ENCODE measurements around the gene ZIC2.

Gene ZIC2

DNA sequence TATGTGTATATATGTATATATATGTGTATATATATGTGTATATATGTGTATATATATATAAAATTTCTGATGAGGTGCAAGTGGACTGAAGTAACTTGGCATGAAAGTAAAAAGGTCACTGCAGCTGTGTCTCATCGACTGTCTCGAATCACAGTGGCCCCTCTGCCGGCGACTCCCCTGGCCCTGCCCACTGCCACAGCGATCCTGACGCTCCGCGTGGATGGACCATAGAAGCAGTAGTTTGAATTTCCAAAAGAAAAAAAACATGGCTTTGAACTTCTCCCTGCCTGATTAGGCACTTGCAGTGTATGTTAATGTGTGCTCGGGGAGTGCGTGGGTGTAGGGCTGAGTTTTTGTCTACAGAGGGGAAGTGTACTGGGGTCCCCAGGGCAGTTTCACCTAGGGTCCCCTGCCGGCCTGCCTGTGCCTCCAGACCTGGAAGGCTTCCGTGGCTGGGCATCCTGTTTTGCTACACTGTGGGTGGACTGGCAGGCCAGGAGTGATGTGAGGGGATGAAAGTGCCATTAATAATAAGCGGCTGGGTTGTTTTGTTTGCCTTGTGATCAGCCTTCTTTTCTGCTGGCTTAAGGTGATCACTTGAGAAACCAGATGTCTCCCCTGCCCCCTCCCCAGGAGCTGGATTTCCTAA is 20.8 kb upstream of the ZIC2 start:
- no peak for DNase-seq

- DNase-seq = no peak
Measured at GRCh38 chr13:99961636-99962035, 19.9 kb upstream of the ZIC2 start.

DNA sequence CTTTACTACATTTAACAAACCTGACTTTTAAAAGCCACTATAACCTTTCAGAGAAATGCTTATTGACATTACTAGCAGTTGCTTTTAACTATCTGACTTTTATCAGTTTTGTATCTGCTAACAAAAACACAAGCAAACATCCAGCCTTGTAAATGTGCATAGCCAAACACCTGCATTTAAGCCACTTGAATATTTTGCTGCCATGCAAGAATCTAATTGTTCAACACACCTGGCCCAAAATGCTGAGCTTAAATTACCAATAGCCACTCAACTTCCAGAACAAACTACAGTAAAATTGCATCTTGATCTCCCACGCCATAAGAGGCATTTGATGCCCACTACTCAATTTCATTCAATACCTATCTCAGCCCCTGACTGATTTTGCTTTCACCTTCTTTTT is 19.3 kb upstream of the ZIC2 start:
- no peak for DNase-seq

GRCh38 chr13:99963816-99964339 is 17.7 kb upstream of the ZIC2 start:
- no peak for DNase-seq

GRCh38 chr13:99965329-99966000 is 16.1 kb upstream of the ZIC2 start:
- DNase-seq = no peak

- no peak for DNase-seq
Measured at GRCh38 chr13:99966064-99966805, 15.3 kb upstream of the ZIC2 start.

GRCh38 chr13:99967498-99967868 is 14.1 kb upstream of the ZIC2 start:
- no peak for DNase-seq

- DNase-seq = no peak
Measured at GRCh38 chr13:99967869-99968520, 13.6 kb upstream of the ZIC2 start.

DNA sequence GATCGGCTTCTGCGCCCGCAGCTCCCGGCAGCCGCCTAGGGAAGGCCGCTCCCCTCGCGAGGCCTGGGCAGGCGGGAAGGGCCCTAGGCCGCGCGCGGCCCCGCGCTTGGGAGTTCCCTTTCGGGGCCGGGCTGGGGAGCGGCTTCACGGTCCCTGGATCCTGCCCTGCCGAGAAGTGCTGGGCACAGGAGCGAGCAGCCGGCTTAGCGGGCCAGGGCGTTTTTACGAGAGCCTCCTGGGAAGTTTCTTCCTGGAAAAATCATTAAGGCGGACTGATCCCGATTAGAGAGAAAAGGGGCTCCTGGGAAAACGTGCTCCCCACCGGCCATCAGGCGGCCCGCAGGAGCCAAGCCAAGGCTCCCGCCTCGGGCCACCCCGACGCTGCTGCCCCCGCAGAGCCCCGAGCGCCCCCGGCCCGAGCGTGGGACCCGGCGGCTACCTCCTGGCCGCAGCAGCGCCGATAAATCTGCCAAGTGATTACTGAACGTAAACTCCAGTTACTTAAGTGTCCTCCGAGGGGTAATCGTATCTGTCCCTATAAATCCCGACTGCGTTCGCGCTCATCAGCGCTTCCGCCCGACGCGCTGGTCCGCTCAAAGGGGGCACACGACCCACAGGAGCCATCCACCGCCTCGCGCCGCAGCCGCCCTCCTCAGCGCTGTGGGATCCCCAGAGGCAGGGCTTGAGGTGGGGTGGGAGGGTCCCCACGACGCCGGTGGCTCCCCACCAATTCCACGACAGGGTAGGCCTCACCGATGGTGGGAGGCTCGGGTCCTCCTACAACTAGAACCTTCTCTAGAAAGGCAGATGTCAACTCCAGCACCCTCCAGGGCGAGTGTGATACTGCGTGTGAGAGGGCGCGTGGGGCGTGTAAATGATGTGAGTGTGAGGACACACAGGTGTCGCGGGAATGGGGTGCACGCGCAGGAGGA is 12.8 kb upstream of the ZIC2 start:
- no peak for DNase-seq

DNA sequence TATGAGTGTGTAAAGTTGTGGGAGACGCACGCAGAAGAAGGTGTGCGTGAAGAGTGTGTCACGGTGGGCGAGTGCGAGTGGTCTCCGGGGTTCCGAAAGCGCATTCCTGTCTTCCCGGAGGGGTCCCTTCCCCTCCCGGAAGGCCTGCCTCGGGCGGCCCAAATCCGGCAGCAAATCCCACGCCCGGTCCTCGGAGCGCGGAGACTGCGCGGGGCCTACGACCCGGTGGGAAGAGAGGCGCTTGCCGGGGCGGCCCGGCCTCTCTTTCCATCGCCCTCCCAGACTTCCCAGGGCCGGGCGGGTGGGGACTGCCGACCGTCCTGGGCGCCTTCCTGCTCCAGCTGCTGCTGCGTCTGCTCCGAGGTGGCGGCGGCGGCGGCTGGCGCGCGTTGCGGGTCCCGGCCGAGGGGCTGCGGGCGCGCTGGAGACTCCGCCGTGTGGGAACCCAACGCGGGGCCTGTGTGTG is 12.1 kb upstream of the ZIC2 start:
- no peak for DNase-seq

- DNase-seq = peak; percentile 31
Measured at GRCh38 chr13:99969919-99970650, 11.5 kb upstream of the ZIC2 start.

GRCh38 chr13:99970651-99971575 is 10.7 kb upstream of the ZIC2 start:
- DNase-seq = no peak

DNA sequence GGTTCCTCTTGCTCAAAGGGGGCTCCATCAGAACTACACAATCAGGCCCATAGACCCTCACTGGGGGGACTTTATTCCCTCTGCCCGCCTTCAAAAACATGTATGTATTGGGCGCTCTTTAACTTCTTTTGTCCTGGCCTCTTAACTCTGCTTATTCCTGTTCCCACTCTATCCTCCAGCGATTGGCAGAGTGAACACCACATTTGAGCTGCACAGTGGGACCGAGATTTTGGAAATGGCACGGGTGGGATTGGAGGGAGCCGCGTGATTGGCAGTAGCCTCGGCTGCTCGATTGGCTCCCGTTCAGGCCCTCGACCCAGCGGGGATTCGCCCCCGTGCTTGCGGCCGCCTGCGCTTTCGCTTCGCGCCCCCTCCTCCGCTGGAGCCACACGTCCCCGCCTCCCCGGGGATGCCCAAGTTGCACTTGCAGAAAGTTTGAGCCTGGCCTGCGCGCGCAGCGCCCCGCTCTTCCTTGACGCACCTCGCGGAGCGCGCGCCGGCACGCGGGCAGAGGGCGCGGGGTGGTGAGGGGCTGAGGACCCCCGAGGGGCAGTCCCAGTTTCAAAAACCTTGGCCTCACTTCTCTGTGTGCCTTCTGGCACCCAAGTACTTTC is 9.9 kb upstream of the ZIC2 start, which contains the start of gene ZIC5:
ZIC5 (minus strand) TSS at position 192 of the 614 bp plus-strand sequence; CDS start at position 28, 164 bp downstream.
- DNase-seq = no peak

- DNase-seq = no peak
Measured at GRCh38 chr13:99972190-99972731, 9.3 kb upstream of the ZIC2 start.

DNA sequence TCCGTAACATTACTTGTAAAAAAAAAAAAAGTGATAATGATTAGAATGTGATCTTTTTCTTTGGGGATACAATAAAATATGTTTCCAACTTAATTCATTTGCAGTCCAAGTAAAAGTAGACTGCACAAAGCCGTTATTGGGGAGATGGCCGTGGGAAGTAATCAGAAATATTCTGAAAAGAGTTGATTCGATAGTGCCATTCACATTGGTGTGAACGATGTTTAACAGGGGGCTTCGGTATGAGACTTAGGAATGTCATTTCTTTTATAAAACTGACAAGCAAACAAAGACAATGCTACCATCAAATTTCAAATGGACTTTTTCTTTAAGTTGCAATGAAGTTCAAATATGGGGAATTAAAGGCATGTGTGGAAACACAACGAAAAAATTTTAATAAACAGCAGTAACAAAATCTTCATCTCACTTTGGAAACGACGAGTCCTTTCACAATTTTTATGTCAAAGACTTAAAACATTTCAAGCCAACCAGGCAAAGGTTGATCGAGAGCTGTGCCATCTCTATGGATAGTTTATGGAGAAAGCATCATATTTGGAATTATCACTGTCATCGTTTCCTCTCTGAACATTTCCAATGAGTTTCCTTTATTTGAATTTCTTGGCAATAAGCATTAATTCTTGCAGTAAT is 8.3 kb upstream of the ZIC2 start:
- DNase-seq = no peak

GRCh38 chr13:99973808-99974185 is 7.8 kb upstream of the ZIC2 start:
- DNase-seq = no peak

- no peak for DNase-seq
Measured at GRCh38 chr13:99974296-99974938, 7.2 kb upstream of the ZIC2 start.

GRCh38 chr13:99974939-99975561 is 6.5 kb upstream of the ZIC2 start:
- no peak for DNase-seq
